H1 (cell line): Measurements from ENCODE around the gene NELFCD. TPM values are rescaled to one million over a fixed set of nuclear protein-coding genes. Genes with fewer than 3 reads are reported as not detected.

Experiments used
- CTCF ChIA-PET: fragments of 300-600 bp; sonication (Branson Sonifier 250); formaldehyde crosslinking; loops from one replicate; lab custom pipeline; 2021; ENCODE audit not compliant: partially characterized antibody; lab: Charles Lee
- POLR2A ChIA-PET: fragments of 300-600 bp; sonication (Branson Sonifier 250); formaldehyde crosslinking; loops from one replicate; lab custom pipeline; 2021; ENCODE audit warnings: inconsistent platforms; ENCODE audit not compliant: partially characterized antibody; lab: Charles Lee
- DNase-seq, 2 experiments: peaks; one replicate each; pipeline versions ENCODE4 v3.0.0 to v3.0.0-alpha.2; 2010 to 2022; ENCODE audit warnings: low spot score in 2 of 2, low read depth in 1 of 2, mixed read lengths in 1 of 2
- FAIRE-seq: peaks from 2 replicates; lab custom pipeline; 2011; peaks lifted over from hg19 to GRCh38; lab: Jason Lieb, UNC
- H2AFZ ChIP-seq: 2 replicates; pipeline ENCODE4 v1.8.1; 2012; ENCODE audit warnings: low read length, inconsistent platforms
- H2AK5ac ChIP-seq: 2 replicates; pipeline ENCODE4 v1.6.1; 2013; ENCODE audit warnings: low read depth, low read length
- H2BK120ac ChIP-seq: replicated peaks from 2 replicates; pipeline ENCODE3; 2013; ENCODE audit warnings: low read depth, low read length, inconsistent platforms
- H2BK12ac ChIP-seq: 2 replicates; pipeline ENCODE4 v1.6.1; 2013; ENCODE audit warnings: low read depth, low read length
- H2BK15ac ChIP-seq: 2 replicates; pipeline ENCODE4 v1.6.1; 2013; ENCODE audit warnings: low read length
- H2BK20ac ChIP-seq: 2 replicates; pipeline ENCODE4 v1.6.1; 2013; ENCODE audit warnings: low read length
- H2BK5ac ChIP-seq: 2 replicates; pipeline ENCODE4 v1.6.1; 2013; ENCODE audit warnings: low read depth, low read length
- H3K14ac ChIP-seq: 2 replicates; pipeline ENCODE4 v1.6.1; 2013; ENCODE audit warnings: inconsistent platforms; ENCODE audit not compliant: insufficient read length
- H3K18ac ChIP-seq: 2 replicates; pipeline ENCODE4 v1.6.1; 2013; ENCODE audit warnings: low read length; ENCODE audit errors: extremely low read depth
- H3K23ac ChIP-seq: 2 replicates; pipeline ENCODE4 v1.6.1; 2013; ENCODE audit warnings: inconsistent platforms; ENCODE audit not compliant: insufficient read length
- H3K23me2 ChIP-seq: 2 replicates; pipeline ENCODE4 v1.6.1; 2013; ENCODE audit warnings: low read depth, low read length
- H3K27ac ChIP-seq: 2 replicates; pipeline ENCODE4 v1.6.1; 2011; ENCODE audit warnings: low read depth, low read length, inconsistent platforms
- H3K27me3 ChIP-seq, 4 experiments: replicated peaks in 1 of 4; 1 replicate in 1 of 4; 2 replicates in 3 of 4; pipeline versions ENCODE4 v1.6.1 to v1.8.1; 2011 to 2013; ENCODE audit warnings: low read length in 3 of 4, mild to moderate bottlenecking in 3 of 4, inconsistent platforms in 2 of 4, mixed read lengths in 2 of 4, moderate library complexity in 1 of 4; ENCODE audit not compliant: control insufficient read depth in 3 of 4, insufficient read depth in 3 of 4; ENCODE audit errors: extremely low read depth in 1 of 4
- H3K36me3 ChIP-seq, 4 experiments: 2 replicates each; pipeline versions ENCODE4 v1.6.1 to v1.8.1; 2011 to 2013; ENCODE audit warnings: mild to moderate bottlenecking in 4 of 4, low read length in 3 of 4, moderate library complexity in 2 of 4, control low read depth in 1 of 4, inconsistent platforms in 1 of 4; ENCODE audit not compliant: insufficient read depth in 4 of 4, control insufficient read depth in 2 of 4
- H3K4ac ChIP-seq: replicated peaks from 2 replicates; pipeline ENCODE3; 2013; ENCODE audit warnings: low read length, low read depth, mixed read lengths, inconsistent platforms; ENCODE audit not compliant: insufficient read length
- H3K4me1 ChIP-seq, 4 experiments: replicated peaks in 1 of 4; 1 replicate in 1 of 4; 2 replicates in 3 of 4; pipeline versions ENCODE4 v1.6.1 to v1.8.1; 2011 to 2013; ENCODE audit warnings: low read length in 3 of 4, inconsistent platforms in 2 of 4, mixed read lengths in 1 of 4; ENCODE audit not compliant: insufficient read depth in 4 of 4, control insufficient read depth in 3 of 4
- H3K4me2 ChIP-seq, 2 experiments: 2 replicates each; pipeline versions ENCODE4 v1.6.1 to v1.8.1; 2011 to 2013; ENCODE audit warnings: low read depth in 2 of 2, low read length in 2 of 2, control low read depth in 1 of 2, inconsistent platforms in 1 of 2, mild to moderate bottlenecking in 1 of 2; ENCODE audit not compliant: insufficient read depth in 1 of 2
- H3K4me3 ChIP-seq, 4 experiments: fragments of 200-600, 300-600 bp in 1 of 4; sonication (generic), shearing (Covaris generic), sonication (Bioruptor Twin) in 1 of 4; 2 replicates each; pipeline versions ENCODE4 v1.5.1 to v1.8.1; 2011 to 2016; ENCODE audit warnings: low read length in 4 of 4, low read depth in 3 of 4, control low read depth in 2 of 4, inconsistent platforms in 2 of 4, mild to moderate bottlenecking in 2 of 4, mixed read lengths in 1 of 4, moderate library complexity in 1 of 4; ENCODE audit not compliant: insufficient read depth in 2 of 4; ENCODE audit errors: extremely low read depth in 1 of 4
- H3K56ac ChIP-seq: replicated peaks from 2 replicates; pipeline ENCODE3; 2013; ENCODE audit warnings: low read depth, mild to moderate bottlenecking, mixed read lengths, low read length, inconsistent platforms; ENCODE audit not compliant: insufficient read length
- H3K79me1 ChIP-seq: 2 replicates; pipeline ENCODE4 v1.6.1; 2013; ENCODE audit warnings: low read depth, low read length, control low read depth
- H3K79me2 ChIP-seq, 2 experiments: 2 replicates each; pipeline versions ENCODE4 v1.6.1 to v1.8.1; 2012 to 2013; ENCODE audit warnings: low read length in 2 of 2, mild to moderate bottlenecking in 2 of 2, inconsistent platforms in 1 of 2; ENCODE audit not compliant: insufficient read depth in 2 of 2, control insufficient read depth in 1 of 2
- H3K9ac ChIP-seq, 4 experiments: replicated peaks in 1 of 4; 1 replicate in 1 of 4; 2 replicates in 3 of 4; pipeline versions ENCODE4 v1.6.1 to v1.8.1; 2011 to 2013; ENCODE audit warnings: low read depth in 3 of 4, low read length in 3 of 4, control low read depth in 2 of 4, mild to moderate bottlenecking in 2 of 4, moderate library complexity in 2 of 4, inconsistent platforms in 1 of 4; ENCODE audit errors: extremely low read depth in 1 of 4
- H3K9me3 ChIP-seq, 2 experiments: 2 replicates each; pipeline versions ENCODE4 v1.6.1 to v1.8.1; 2012 to 2013; ENCODE audit warnings: mild to moderate bottlenecking in 2 of 2, moderate library complexity in 2 of 2, control low read depth in 1 of 2, inconsistent platforms in 1 of 2, low read depth in 1 of 2, low read length in 1 of 2, mixed read lengths in 1 of 2; ENCODE audit not compliant: insufficient read depth in 2 of 2
- H4K20me1 ChIP-seq, 2 experiments: replicated peaks in 1 of 2; 2 replicates each; pipeline versions ENCODE3 to v1.8.1; 2011 to 2013; ENCODE audit warnings: inconsistent platforms in 2 of 2, low read length in 2 of 2, mild to moderate bottlenecking in 1 of 2; ENCODE audit not compliant: insufficient read depth in 2 of 2, control insufficient read depth in 1 of 2
- H4K5ac ChIP-seq: 2 replicates; pipeline ENCODE4 v1.6.1; 2013; ENCODE audit warnings: low read length, low read depth, mixed read lengths, inconsistent platforms; ENCODE audit not compliant: insufficient read length
- H4K8ac ChIP-seq: 2 replicates; pipeline ENCODE4 v1.8.0; 2013; ENCODE audit warnings: mild to moderate bottlenecking, moderate library complexity, low read length, inconsistent platforms; ENCODE audit not compliant: insufficient read depth; ENCODE audit errors: extremely low read depth
- H4K91ac ChIP-seq: replicated peaks from 2 replicates; pipeline ENCODE3; 2013; ENCODE audit warnings: low read length, mixed read lengths, inconsistent platforms; ENCODE audit not compliant: insufficient read length
- BACH1 ChIP-seq: IDR thresholded peaks from 2 replicates; pipeline ENCODE4 v1.6.1; 2012; ENCODE audit warnings: low read length, improper control_type of control experiment
- CEBPB ChIP-seq: IDR thresholded peaks from 2 replicates; pipeline ENCODE4 v1.6.1; 2012; ENCODE audit warnings: low read depth, low read length
- CTCF ChIP-seq, 3 experiments: IDR thresholded peaks; 1 replicate in 2 of 3; 2 replicates in 1 of 3; pipeline versions ENCODE4 v1.5.1 to v1.6.1; 2011; ENCODE audit warnings: low read length in 3 of 3, mild to moderate bottlenecking in 3 of 3, inconsistent platforms in 2 of 3, low read depth in 1 of 3, moderate library complexity in 1 of 3; ENCODE audit not compliant: insufficient read depth in 1 of 3; ENCODE audit errors: control extremely low read depth in 1 of 3
- EGR1 ChIP-seq: IDR thresholded peaks from 2 replicates; pipeline ENCODE4 v1.6.1; 2011; ENCODE audit warnings: low read depth, low read length, borderline replicate concordance
- HDAC6 ChIP-seq: IDR thresholded peaks from one replicate; pipeline ENCODE4 v1.7.1; 2012; ENCODE audit warnings: low read depth, mild to moderate bottlenecking, inconsistent platforms, low read length, moderate library complexity
- JUND ChIP-seq: IDR thresholded peaks from 2 replicates; pipeline ENCODE4 v1.6.1; 2011; ENCODE audit warnings: mild to moderate bottlenecking, improper control_type of control experiment, low read length
- POLR2A ChIP-seq, 2 experiments: IDR thresholded peaks; 1 replicate in 1 of 2; 2 replicates in 1 of 2; pipeline ENCODE4 v1.6.1; 2011; ENCODE audit warnings: low read depth in 2 of 2, low read length in 2 of 2, mild to moderate bottlenecking in 2 of 2; ENCODE audit errors: control extremely low read depth in 1 of 2
- SP1 ChIP-seq: IDR thresholded peaks from 2 replicates; pipeline ENCODE4 v1.6.1; 2011; ENCODE audit warnings: low read depth, low read length
- YY1 ChIP-seq: IDR thresholded peaks from 2 replicates; pipeline ENCODE4 v1.6.1; 2011; ENCODE audit warnings: low read depth, mild to moderate bottlenecking, low read length
- WGBS, 2 experiments: shearing (Covaris generic) in 1 of 2; methylation state at CpG; one replicate each; pipeline versions ENCODE4 v1.1.6 to v1.1.7; 2013 to 2015; ENCODE audit warnings: low lambda C conversion rate in 2 of 2, mixed read lengths in 2 of 2, inconsistent platforms in 1 of 2, low coverage in 1 of 2, missing lambda C conversion rate in 1 of 2; ENCODE audit not compliant: insufficient replicate concordance in 2 of 2, insufficient coverage in 1 of 2, insufficient read length in 1 of 2; ENCODE audit errors: extremely low coverage in 1 of 2, missing lambda C conversion rate in 1 of 2; 5-methylcytosine and 5-hydroxymethylcytosine counted together
- polyA plus RNA-seq, 7 experiments: library from polyadenylated mRNA; depleted of rRNA in 3 of 7; stranded (reverse) in 5 of 7; unstranded in 2 of 7; fragments of >200 nt in 5 of 7; fragments of 200-250 nt in 2 of 7; gene quantifications; 1 replicate in 5 of 7; 2 replicates in 1 of 7; 4 replicates in 1 of 7; pipeline versions ENCODE4 v1.2.1 to v1.2.3, GENCODE V29; 2011 to 2013; ENCODE audit warnings: missing spikeins in 2 of 7, mixed read lengths in 2 of 7
- total RNA-seq: library from RNA; stranded (reverse); fragmentation: NEBNext Ultra II Directional; extraction: Animal tissue kit (Norgen Biotek cat#: 25700); gene quantifications from 2 replicates; pipeline ENCODE4 v1.2.1, GENCODE V29; 2021
- TF ChIP-seq, protein P1 (sequence below): IDR thresholded peaks from 2 replicates; pipeline ENCODE4 v1.6.1; 2012; ENCODE audit warnings: inconsistent platforms

Gene NELFCD
- total and polyA plus RNA-seq, 2 of the 8 experiments (the other 6 are each of a cell fraction or from before 2014, with no cell fraction given): 35.5 to 59.6 TPM

DNA sequence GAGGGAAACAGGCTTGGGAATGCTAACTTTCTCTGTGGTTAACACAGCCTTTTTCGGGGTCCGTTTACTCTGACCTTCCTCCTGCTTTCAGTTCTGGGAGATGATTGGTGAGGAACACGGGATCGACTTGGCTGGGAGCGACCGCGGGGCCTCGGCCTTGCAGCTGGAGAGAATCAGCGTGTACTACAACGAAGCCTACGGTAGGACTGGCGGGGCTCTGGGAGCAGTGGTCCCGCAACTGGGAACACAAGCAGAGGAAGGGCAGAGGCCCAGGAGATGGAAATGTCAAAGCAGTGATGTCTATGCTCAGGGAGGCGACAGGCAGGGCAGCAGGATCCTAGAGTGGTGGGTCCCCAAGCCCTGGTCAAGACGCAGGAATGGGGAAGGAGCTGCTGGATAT lies 41.7 kb downstream of the NELFCD start:
- no peak overlapping the region for H3K27ac ChIP-seq
- no peak overlapping the region for H2BK20ac ChIP-seq
- no peak overlapping the region for H3K4me3 ChIP-seq
- TF ChIP-seq POLR2A (IDR thresholded peaks at IDR 0.05; ENCODE audit: control extremely low read depth in 1 of 2, low read depth in 2 of 2, low read length in 2 of 2): no peak
- TF ChIP-seq SP1: no peak
- TF ChIP-seq CTCF (IDR thresholded peaks at IDR 0.05; ENCODE audit: control extremely low read depth in 1 of 3, insufficient read depth in 1 of 3, low read depth in 1 of 3, low read length in 3 of 3): no peak
- TF ChIP-seq HDAC6: no peak
- TF ChIP-seq, protein P1, sequence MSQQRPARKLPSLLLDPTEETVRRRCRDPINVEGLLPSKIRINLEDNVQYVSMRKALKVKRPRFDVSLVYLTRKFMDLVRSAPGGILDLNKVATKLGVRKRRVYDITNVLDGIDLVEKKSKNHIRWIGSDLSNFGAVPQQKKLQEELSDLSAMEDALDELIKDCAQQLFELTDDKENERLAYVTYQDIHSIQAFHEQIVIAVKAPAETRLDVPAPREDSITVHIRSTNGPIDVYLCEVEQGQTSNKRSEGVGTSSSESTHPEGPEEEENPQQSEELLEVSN: no peak
- no peak for TF ChIP-seq CEBPB
- no peak for TF ChIP-seq JUND
- no peak for TF ChIP-seq YY1
- TF ChIP-seq BACH1: no peak
- no peak for TF ChIP-seq EGR1
- peaks cover 3% of the 10 kb centered on the region; the same call in 1 of the 2 replicates for H3K79me1 ChIP-seq
- H4K91ac ChIP-seq: no peak overlapping the region
- H2BK12ac ChIP-seq: no peak overlapping the region
- H4K5ac ChIP-seq: no peak overlapping the region
- peaks cover 0 to 4% (median 2%) of the 10 kb centered on the region in 4 experiments; a peak in 1 of 7 replicates for H3K27me3 ChIP-seq
- no peak overlapping the region for H3K56ac ChIP-seq
- no peaks in the 10 kb centered on the region for H3K79me2 ChIP-seq
- H3K14ac ChIP-seq: no peak overlapping the region
- no peak overlapping the region for H2BK15ac ChIP-seq
- no peak overlapping the region for H4K8ac ChIP-seq
- H3K9me3 ChIP-seq: no peaks in the 10 kb centered on the region
- no peak overlapping the region for H3K4me2 ChIP-seq
- H2AFZ ChIP-seq: no peak overlapping the region
- no peak overlapping the region for H3K4ac ChIP-seq
- H3K9ac ChIP-seq: no peak overlapping the region; a peak in 1 of 7 replicates
- H2AK5ac ChIP-seq: no peak overlapping the region
- no peak overlapping the region for H3K18ac ChIP-seq
- no peak for DNase-seq
- peaks cover 0 to 12% (median 4%) of the 10 kb centered on the region in 4 experiments; a peak in 4 of 8 replicates for H3K36me3 ChIP-seq
- H2BK120ac ChIP-seq: no peak overlapping the region
- no peak overlapping the region for H2BK5ac ChIP-seq
- peaks cover 0 to 2% (median 0%) of the 10 kb centered on the region in 4 experiments; a peak in 3 of 7 replicates for H3K4me1 ChIP-seq
- POLR2A ChIA-PET: interaction anchor here (1.1 to 3.8 kb wide), 3 partner anchors 10 to 81 kb away, joined by 3 to 28 read pairs (median 3); partner anchors contain the start of gene ATP5F1E
- no peak for FAIRE-seq
- peaks cover 2% of the 10 kb centered on the region; the same call in 1 of the 2 replicates for H3K23me2 ChIP-seq
- H3K23ac ChIP-seq: no peak overlapping the region
- CTCF ChIA-PET: interaction anchor here (0.6 kb wide), 1 partner anchor 11 kb away, joined by 3 read pairs; no protein-coding TSS in a partner anchor
- WGBS, 2 experiments: 91% methylated on average over 15 of the region's 15 CpGs; no CpG with 5 or more reads in 1 of the 2 experiments
- H4K20me1 ChIP-seq: peaks cover under 1 to 5% of the 10 kb centered on the region in 2 experiments
